Loucy (cell line): Measurements from ENCODE around the gene MTHFSD.

Experiments
- H2AFZ ChIP-seq: fragments of 200-600 bp; sonication (generic); 2 replicates; pipeline ENCODE4 v1.6.0; 2016; ENCODE audit warnings: antibody characterized with exemption, mild to moderate bottlenecking, low read length, moderate library complexity
- H3F3A ChIP-seq: fragments of 200-600 bp; 2 replicates; pipeline ENCODE4 v1.6.0; 2016; ENCODE audit warnings: antibody characterized with exemption, low read depth, mild to moderate bottlenecking
- H3K27me3 ChIP-seq: fragments of 200-600 bp; sonication (generic); 2 replicates; pipeline ENCODE4 v1.6.1; 2014; ENCODE audit warnings: low read length, mild to moderate bottlenecking; ENCODE audit not compliant: insufficient read depth, poor library complexity, severe bottlenecking
- H3K36me3 ChIP-seq: fragments of 200-600 bp; sonication (generic); 2 replicates; pipeline ENCODE4 v1.6.1; 2016; ENCODE audit warnings: low read length; ENCODE audit not compliant: insufficient read depth
- H3K4me1 ChIP-seq: fragments of 200-600 bp; sonication (generic); 2 replicates; pipeline ENCODE4 v1.5.1; 2014; ENCODE audit warnings: low read length, mild to moderate bottlenecking; ENCODE audit not compliant: insufficient read depth, poor library complexity, severe bottlenecking
- H3K4me2 ChIP-seq: fragments of 200-600 bp; sonication (generic); 2 replicates; pipeline ENCODE4 v1.6.0; 2014; ENCODE audit warnings: antibody characterized with exemption, low read length, low read depth, mild to moderate bottlenecking; ENCODE audit not compliant: poor library complexity, severe bottlenecking
- H3K4me3 ChIP-seq: fragments of 200-600 bp; sonication (generic); 2 replicates; pipeline ENCODE4 v1.5.1; 2014; ENCODE audit warnings: low read length, mild to moderate bottlenecking, mixed read lengths; ENCODE audit not compliant: poor library complexity, severe bottlenecking
- H3K79me2 ChIP-seq: fragments of 200-600 bp; sonication (generic); 2 replicates; pipeline ENCODE4 v1.6.1; 2014; ENCODE audit warnings: low read length; ENCODE audit not compliant: insufficient read depth
- H3K9ac ChIP-seq: fragments of 200-600 bp; sonication (generic); 2 replicates; pipeline ENCODE4 v1.6.0; 2014; ENCODE audit warnings: mild to moderate bottlenecking, low read depth, low read length, moderate library complexity; ENCODE audit not compliant: poor library complexity, severe bottlenecking
- H3K9me2 ChIP-seq: fragments of 200-600 bp; sonication (generic); replicated peaks from 2 replicates; pipeline ENCODE4 v1.6.1; 2016; ENCODE audit warnings: low read depth, low read length, mixed read lengths
- H3K9me3 ChIP-seq: fragments of 200-600 bp; sonication (generic); 2 replicates; pipeline ENCODE4 v1.6.1; 2014; ENCODE audit warnings: mild to moderate bottlenecking, antibody characterized with exemption, low read length, low read depth; ENCODE audit not compliant: insufficient read depth
- H4K20me1 ChIP-seq: fragments of 200-600 bp; sonication (generic); 2 replicates; pipeline ENCODE4 v1.6.0; 2014; ENCODE audit warnings: antibody characterized with exemption, low read length, mild to moderate bottlenecking; ENCODE audit not compliant: insufficient read depth, poor library complexity, severe bottlenecking
- EZH2phosphoT487 ChIP-seq: fragments of 200-600 bp; IDR thresholded peaks from 2 replicates; pipeline ENCODE4 v1.6.1; 2018; ENCODE audit warnings: antibody characterized with exemption, mild to moderate bottlenecking, moderate library complexity, borderline replicate concordance
- TF ChIP-seq, protein P1 (sequence below): fragments of 200-600 bp; sonication (generic); conservative IDR thresholded peaks from 2 replicates; pipeline ENCODE4 v1.5.1; 2014; ENCODE audit warnings: mild to moderate bottlenecking, antibody characterized with exemption, low read length

Gene MTHFSD

GRCh38 chr16:86554917-86555703, at the start of gene MTHFSD:
Gene MTHFSD, minus strand, starts transcription at chr16:86555235. Its CDS starts 51 bp downstream, at chr16:86555184.
- no peaks in the 10 kb centered on the region for H3K9me2 ChIP-seq
- H3K4me1 ChIP-seq, result peaks cover 14% of the 10 kb centered on the region
- H3K36me3 ChIP-seq, result no peaks in the 10 kb centered on the region
- peak within 1 kb of the TSS; percentile 98 for H3K4me3 ChIP-seq
- H3K79me2 ChIP-seq, result peaks cover 13% of the 10 kb centered on the region
- no peaks in the 10 kb centered on the region for H4K20me1 ChIP-seq
- H2AFZ ChIP-seq, result peak within 1 kb of the TSS; percentile 44
- H3K9ac ChIP-seq, result peak within 1 kb of the TSS; percentile 97
- H3K4me2 ChIP-seq, result peak within 1 kb of the TSS; percentile 90
- H3K9me3 ChIP-seq, result no peaks in the 10 kb centered on the region
- H3K27me3 ChIP-seq, result no peaks in the 10 kb centered on the region
- H3F3A ChIP-seq, result peaks cover 4% of the 10 kb centered on the region; the same call in 1 of the 2 replicates
- no peak for TF ChIP-seq EZH2phosphoT487
- TF ChIP-seq, protein P1, sequence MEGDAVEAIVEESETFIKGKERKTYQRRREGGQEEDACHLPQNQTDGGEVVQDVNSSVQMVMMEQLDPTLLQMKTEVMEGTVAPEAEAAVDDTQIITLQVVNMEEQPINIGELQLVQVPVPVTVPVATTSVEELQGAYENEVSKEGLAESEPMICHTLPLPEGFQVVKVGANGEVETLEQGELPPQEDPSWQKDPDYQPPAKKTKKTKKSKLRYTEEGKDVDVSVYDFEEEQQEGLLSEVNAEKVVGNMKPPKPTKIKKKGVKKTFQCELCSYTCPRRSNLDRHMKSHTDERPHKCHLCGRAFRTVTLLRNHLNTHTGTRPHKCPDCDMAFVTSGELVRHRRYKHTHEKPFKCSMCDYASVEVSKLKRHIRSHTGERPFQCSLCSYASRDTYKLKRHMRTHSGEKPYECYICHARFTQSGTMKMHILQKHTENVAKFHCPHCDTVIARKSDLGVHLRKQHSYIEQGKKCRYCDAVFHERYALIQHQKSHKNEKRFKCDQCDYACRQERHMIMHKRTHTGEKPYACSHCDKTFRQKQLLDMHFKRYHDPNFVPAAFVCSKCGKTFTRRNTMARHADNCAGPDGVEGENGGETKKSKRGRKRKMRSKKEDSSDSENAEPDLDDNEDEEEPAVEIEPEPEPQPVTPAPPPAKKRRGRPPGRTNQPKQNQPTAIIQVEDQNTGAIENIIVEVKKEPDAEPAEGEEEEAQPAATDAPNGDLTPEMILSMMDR, result no peak

DNA sequence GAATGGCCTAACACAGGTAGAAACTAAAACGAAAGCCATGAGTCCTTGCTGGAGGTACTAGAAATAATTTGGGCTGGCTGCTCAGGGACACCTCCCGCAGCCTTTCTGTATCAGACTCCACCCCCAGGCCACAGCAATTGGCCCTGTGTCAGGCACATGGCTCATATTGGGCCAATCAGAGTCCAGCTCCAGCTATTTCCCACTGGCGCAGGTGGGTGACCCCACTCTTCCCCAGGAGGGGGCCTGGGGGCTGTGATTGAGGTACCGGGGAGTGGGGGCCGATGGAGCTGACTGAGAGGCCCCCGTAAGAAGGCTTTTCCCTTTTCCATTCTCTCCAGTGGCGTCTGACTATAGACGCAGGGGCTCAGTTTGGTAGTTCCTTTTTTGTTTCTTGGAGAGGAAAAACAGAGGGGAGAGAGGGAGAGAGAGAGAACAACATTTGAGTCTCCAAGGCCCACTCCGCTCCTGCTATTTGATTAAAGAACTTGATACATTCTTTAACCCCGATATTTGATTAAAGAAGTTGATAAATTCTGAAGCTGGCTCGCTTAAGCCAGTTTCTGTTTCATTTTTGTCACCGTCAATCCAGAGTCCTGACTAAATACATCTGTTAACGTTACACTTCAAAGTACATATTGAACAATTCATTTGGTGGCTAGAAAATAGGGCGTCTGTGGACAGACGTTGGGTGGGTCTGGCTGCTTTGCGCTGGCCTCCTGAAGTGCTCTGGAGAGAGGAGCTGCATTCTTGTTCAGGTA, 49.6 kb upstream of the MTHFSD start:
- H4K20me1 ChIP-seq, result no peaks in the 10 kb centered on the region
- H2AFZ ChIP-seq, result no peak overlapping the region
- H3K4me2 ChIP-seq, result no peak overlapping the region
- no peak for TF ChIP-seq EZH2phosphoT487
- TF ChIP-seq, protein P1, result no peak
- H3K9me2 ChIP-seq, result no peaks in the 10 kb centered on the region
- no peaks in the 10 kb centered on the region for H3K27me3 ChIP-seq
- H3F3A ChIP-seq, result no peaks in the 10 kb centered on the region
- no peaks in the 10 kb centered on the region for H3K9me3 ChIP-seq
- no peaks in the 10 kb centered on the region for H3K4me1 ChIP-seq
- H3K79me2 ChIP-seq, result no peaks in the 10 kb centered on the region
- H3K36me3 ChIP-seq, result no peaks in the 10 kb centered on the region
- H3K4me3 ChIP-seq, result no peak overlapping the region
- H3K9ac ChIP-seq, result no peak overlapping the region

DNA sequence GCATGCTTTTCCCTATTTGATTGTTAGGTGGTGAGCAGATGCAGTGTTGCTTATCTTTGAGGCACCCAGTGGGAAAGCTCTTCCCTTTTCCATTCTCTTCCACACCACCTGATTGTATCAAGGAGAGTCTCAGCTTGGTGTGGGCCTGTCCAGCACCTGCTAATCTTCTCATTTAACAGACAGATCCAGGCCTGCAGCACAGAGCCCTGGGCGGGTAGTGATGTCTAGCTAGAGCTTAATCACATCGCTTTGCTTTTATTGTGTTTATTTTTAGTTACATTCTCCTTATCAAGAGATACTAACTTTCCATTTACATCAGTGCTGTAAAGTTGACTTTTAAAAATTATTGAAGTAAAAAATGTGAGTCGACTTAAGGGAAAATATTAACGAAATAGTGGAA, 47.5 kb upstream of the MTHFSD start:
- Histone ChIP-seq H4K20me1 (no peaks in the 10 kb centered on the region), H3K9me3 (no peaks in the 10 kb centered on the region), H3K4me1 (peaks cover 8% of the 10 kb centered on the region), H3K36me3 (no peaks in the 10 kb centered on the region), H3K9ac (no peak overlapping the region), H3K4me2 (no peak overlapping the region), H3K27me3 (no peaks in the 10 kb centered on the region), H3F3A (no peaks in the 10 kb centered on the region), H3K4me3 (no peak overlapping the region), H3K9me2 (no peaks in the 10 kb centered on the region), H3K79me2 (no peaks in the 10 kb centered on the region), H2AFZ (no peak overlapping the region)
- TF ChIP-seq EZH2phosphoT487, result no peak
- TF ChIP-seq, protein P1, result no peak
